Brain pericyte (primary cell): Measurements from ENCODE around the gene ADD1.

Experiments
- DNase-seq: peaks from one replicate; pipeline ENCODE4 v3.0.0-alpha.2; 2012; ENCODE audit warnings: low read depth, low spot score

ADD1 gene

GRCh38 chr4:2963966-2964471, 120.4 kb downstream of the ADD1 start:
- DNase-seq, result no peak

- DNase-seq, result no peak
Observed at GRCh38 chr4:2964706-2965258, 121.1 kb downstream of the ADD1 start.

GRCh38 chr4:2965262-2965661, 121.6 kb downstream of the ADD1 start:
- DNase-seq, result no peak

- no peak for DNase-seq
Observed at GRCh38 chr4:2968381-2968780, 124.7 kb downstream of the ADD1 start.

GRCh38 chr4:2971275-2971674, 127.6 kb downstream of the ADD1 start:
- DNase-seq, result no peak

GRCh38 chr4:2977211-2978088, 133.8 kb downstream of the ADD1 start:
- DNase-seq, result no peak
